Measurements from ENCODE around the gene FBXW5. TPM values are rescaled to one million over a fixed set of nuclear protein-coding genes. Genes with fewer than 3 reads are reported as not detected.

FBXW5 gene
- total RNA-seq, 4 donors from 2014 or later, result 294 to 820 (median 446) TPM

DNA sequence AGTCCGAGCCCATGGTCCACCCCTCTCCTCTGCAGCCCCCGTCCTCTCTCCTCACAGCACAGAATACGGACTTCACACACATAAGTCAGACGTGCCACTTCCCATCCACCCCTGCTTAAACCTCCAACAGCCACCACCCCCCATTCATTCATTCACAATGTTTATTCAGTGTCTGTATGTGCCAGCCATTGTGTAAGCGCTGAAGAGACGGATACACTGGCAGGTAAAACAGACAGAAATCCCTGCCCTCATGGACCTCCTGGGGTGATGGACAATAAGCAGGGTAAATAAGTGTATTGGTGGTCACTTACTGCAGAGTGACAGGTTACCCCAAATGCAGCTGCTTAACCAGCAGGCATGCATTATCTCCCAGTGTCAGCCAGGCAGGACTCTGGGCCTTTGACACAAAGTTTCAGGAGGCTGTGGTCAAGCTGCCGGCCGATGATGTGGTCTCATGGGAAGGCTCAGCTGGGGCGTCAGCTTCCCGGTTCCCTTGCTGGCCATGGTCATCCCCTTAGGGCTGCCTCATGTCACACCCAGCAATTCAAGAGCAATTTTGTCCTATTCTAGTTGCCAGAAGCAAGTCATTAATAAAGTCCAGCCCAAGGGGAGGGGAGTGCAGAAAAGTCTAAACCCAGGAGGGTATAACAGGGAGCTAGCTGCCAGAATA, 45.8 kb upstream of the FBXW5 start:
- H3K4me3 ChIP-seq, result no peak overlapping the region
- peaks cover 9 to 33% (median 26%) of the 10 kb centered on the region in 4 donors for H3K4me1 ChIP-seq
- H3K36me3 ChIP-seq, result no peaks in the 10 kb centered on the region
- peaks cover 34% of the 10 kb centered on the region for H3K27me3 ChIP-seq
- no peak overlapping the region for H3K27ac ChIP-seq
- intact Hi-C loops (cut with DNase I; ENCODE audit: low total_unique reads), result no loop called here
- TF ChIP-seq, protein P1, sequence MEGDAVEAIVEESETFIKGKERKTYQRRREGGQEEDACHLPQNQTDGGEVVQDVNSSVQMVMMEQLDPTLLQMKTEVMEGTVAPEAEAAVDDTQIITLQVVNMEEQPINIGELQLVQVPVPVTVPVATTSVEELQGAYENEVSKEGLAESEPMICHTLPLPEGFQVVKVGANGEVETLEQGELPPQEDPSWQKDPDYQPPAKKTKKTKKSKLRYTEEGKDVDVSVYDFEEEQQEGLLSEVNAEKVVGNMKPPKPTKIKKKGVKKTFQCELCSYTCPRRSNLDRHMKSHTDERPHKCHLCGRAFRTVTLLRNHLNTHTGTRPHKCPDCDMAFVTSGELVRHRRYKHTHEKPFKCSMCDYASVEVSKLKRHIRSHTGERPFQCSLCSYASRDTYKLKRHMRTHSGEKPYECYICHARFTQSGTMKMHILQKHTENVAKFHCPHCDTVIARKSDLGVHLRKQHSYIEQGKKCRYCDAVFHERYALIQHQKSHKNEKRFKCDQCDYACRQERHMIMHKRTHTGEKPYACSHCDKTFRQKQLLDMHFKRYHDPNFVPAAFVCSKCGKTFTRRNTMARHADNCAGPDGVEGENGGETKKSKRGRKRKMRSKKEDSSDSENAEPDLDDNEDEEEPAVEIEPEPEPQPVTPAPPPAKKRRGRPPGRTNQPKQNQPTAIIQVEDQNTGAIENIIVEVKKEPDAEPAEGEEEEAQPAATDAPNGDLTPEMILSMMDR (IDR thresholded peaks at IDR 0.05), result no peak
- TF ChIP-seq EP300 (IDR thresholded peaks at IDR 0.05; ENCODE audit: low read depth) (no peak), POLR2AphosphoS5 (IDR thresholded peaks at IDR 0.05) (no peak), POLR2A (IDR thresholded peaks at IDR 0.05) (no peak)
- DNase-seq, result no peak
- 50 to 70% methylated on average over 1 to 10 of the region's 10 CpGs for WGBS, 2 donors (ENCODE audit: low coverage in 1 of 2)
- no peaks in the 10 kb centered on the region for H3K9me3 ChIP-seq
- in situ Hi-C loops (cut with MboI; ENCODE audit: low pct_ligation_motif_present in 1 of 4, low pct_unique_long_range_greater_than_20kb in 1 of 4, low sequenced_read_pairs in 3 of 4), result no loop called here

DNA sequence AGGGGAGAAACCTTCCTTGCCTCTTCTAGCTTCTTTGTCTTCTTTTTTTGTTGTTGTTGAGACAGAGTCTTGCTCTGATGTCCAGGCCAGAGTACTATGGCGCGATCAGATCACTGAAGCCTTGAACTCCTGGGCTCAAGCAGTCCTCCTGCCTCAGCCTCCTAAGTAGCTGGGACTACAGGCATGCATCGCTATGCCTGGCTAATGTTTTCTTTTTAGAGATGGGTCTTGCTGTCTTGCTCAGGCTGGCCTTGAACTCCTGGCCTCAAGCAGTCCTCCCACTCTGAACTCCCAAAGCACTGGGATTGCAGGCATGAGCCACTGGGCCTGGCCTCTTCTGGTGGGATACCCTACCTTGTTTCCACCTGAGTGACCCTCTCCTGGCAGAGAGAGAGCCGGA, 44.3 kb upstream of the FBXW5 start:
- TF ChIP-seq, protein P1 (IDR thresholded peaks at IDR 0.05), result no peak
- TF ChIP-seq POLR2AphosphoS5 (IDR thresholded peaks at IDR 0.05) (no peak), EP300 (IDR thresholded peaks at IDR 0.05; ENCODE audit: low read depth) (no peak), POLR2A (IDR thresholded peaks at IDR 0.05) (no peak)
- no peak for DNase-seq
- intact Hi-C loops (cut with DNase I; ENCODE audit: low total_unique reads) (no loop called here), in situ Hi-C loops (cut with MboI; ENCODE audit: low pct_ligation_motif_present in 1 of 4, low pct_unique_long_range_greater_than_20kb in 1 of 4, low sequenced_read_pairs in 3 of 4) (no loop called here)
- Histone ChIP-seq H3K9me3 (no peaks in the 10 kb centered on the region), H3K4me1 (peaks cover 6 to 25% (median 14%) of the 10 kb centered on the region in 4 donors), H3K27ac (no peak overlapping the region), H3K4me3 (no peak overlapping the region), H3K27me3 (peaks cover 36% of the 10 kb centered on the region), H3K36me3 (no peaks in the 10 kb centered on the region)
- WGBS, 2 donors (ENCODE audit: low coverage in 1 of 2), result 87% methylated on average over 4 of the region's 4 CpGs; no CpG with 5 or more reads in 1 of the 2 donors

- Histone ChIP-seq H3K27me3 (peaks cover 45% of the 10 kb centered on the region), H3K27ac (no peak overlapping the region), H3K4me3 (no peak overlapping the region), H3K9me3 (no peaks in the 10 kb centered on the region), H3K36me3 (no peaks in the 10 kb centered on the region), H3K4me1 (peaks cover 0 to 5% (median 0%) of the 10 kb centered on the region in 4 donors)
- no peak for DNase-seq
- in situ Hi-C loops (cut with MboI; ENCODE audit: low pct_ligation_motif_present in 1 of 4, low pct_unique_long_range_greater_than_20kb in 1 of 4, low sequenced_read_pairs in 3 of 4), result no loop called here
- 43% methylated on average over 12 of the region's 33 CpGs; no CpG with 5 or more reads in 1 of the 2 donors for WGBS, 2 donors (ENCODE audit: low coverage in 1 of 2)
- TF ChIP-seq EP300 (IDR thresholded peaks at IDR 0.05; ENCODE audit: low read depth) (no peak), POLR2A (IDR thresholded peaks at IDR 0.05) (no peak), POLR2AphosphoS5 (IDR thresholded peaks at IDR 0.05) (no peak)
- TF ChIP-seq, protein P1 (IDR thresholded peaks at IDR 0.05), result no peak
- intact Hi-C loops (cut with DNase I; ENCODE audit: low total_unique reads), result no loop called here
Measured at GRCh38 chr9:136985853-136986252, 41.3 kb upstream of the FBXW5 start.

- H3K4me1 ChIP-seq, result peaks cover 0 to 5% (median 0%) of the 10 kb centered on the region in 4 donors
- in situ Hi-C loops (cut with MboI; ENCODE audit: low pct_ligation_motif_present in 1 of 4, low pct_unique_long_range_greater_than_20kb in 1 of 4, low sequenced_read_pairs in 3 of 4), result no loop called here
- TF ChIP-seq, protein P1 (IDR thresholded peaks at IDR 0.05), result no peak
- no peak for TF ChIP-seq POLR2A (IDR thresholded peaks at IDR 0.05)
- no peak for TF ChIP-seq EP300 (IDR thresholded peaks at IDR 0.05; ENCODE audit: low read depth)
- TF ChIP-seq POLR2AphosphoS5 (IDR thresholded peaks at IDR 0.05), result no peak
- peaks cover 45% of the 10 kb centered on the region for H3K27me3 ChIP-seq
- DNase-seq, result no peak
- 20% methylated on average over 12 of the region's 48 CpGs; no CpG with 5 or more reads in 1 of the 2 donors for WGBS, 2 donors (ENCODE audit: low coverage in 1 of 2)
- H3K4me3 ChIP-seq, result no peak overlapping the region
- H3K9me3 ChIP-seq, result no peaks in the 10 kb centered on the region
- intact Hi-C loops (cut with DNase I; ENCODE audit: low total_unique reads), result no loop called here
- no peak overlapping the region for H3K27ac ChIP-seq
- H3K36me3 ChIP-seq, result no peaks in the 10 kb centered on the region
Measured at GRCh38 chr9:136985027-136985602, 40.6 kb upstream of the FBXW5 start.

All from transverse colon (tissue), 4 donors.